GM12878 (cell line): ENCODE measurements around the gene PPP1R7. TPM values are rescaled to one million over a fixed set of nuclear protein-coding genes. Genes with fewer than 3 reads are reported as not detected.

Experiments
- ATAC-seq: fragments of 200-7000 bp; cut with Tn5 transposase; 3 replicates; pipeline ENCODE4 v1.9.1; 2020; ENCODE audit warnings: mild to moderate bottlenecking, moderate library complexity
- BruUV-seq: library from RNA; stranded (reverse); fragments of 400-500 nt; replicated peaks from 2 replicates; lab custom pipeline; 2021; lab: Mats Ljungman, UMichigan
- CTCF ChIA-PET: fragments of 300-600 bp; sonication (Branson Sonifier 250); formaldehyde crosslinking; extraction: SDS; loops from one replicate; lab custom pipeline; 2021; ENCODE audit warnings: inconsistent platforms; lab: Yijun Ruan, JAX
- POLR2A ChIA-PET: fragments of 350-600 bp; formaldehyde crosslinking; extraction: SDS; loops from one replicate; lab custom pipeline; 2021; ENCODE audit warnings: inconsistent platforms; lab: Charles Lee
- RAD21 ChIA-PET: fragments of 300-600 bp; sonication (Branson Sonifier 250); formaldehyde crosslinking; loops from one replicate; lab custom pipeline; 2023; ENCODE audit warnings: antibody characterized with exemption; ENCODE audit not compliant: unreplicated experiment; lab: Charles Lee
- SMC1A ChIA-PET: fragments of 300-600 bp; sonication (Branson Sonifier 250); formaldehyde crosslinking; loops from one replicate; lab custom pipeline; 2023; ENCODE audit not compliant: unreplicated experiment, uncharacterized antibody; lab: Charles Lee
- DNase-seq: peaks from one replicate; pipeline ENCODE4 v3.0.0-alpha.2; 2011; ENCODE audit warnings: low read depth, low spot score
- FAIRE-seq: peaks from 3 replicates; lab custom pipeline; 2011; peaks lifted over from hg19 to GRCh38; lab: Jason Lieb, UNC
- H2AFZ ChIP-seq: 2 replicates; pipeline ENCODE4 v1.6.0; 2011; ENCODE audit warnings: low read depth, low read length, control low read depth; ENCODE audit not compliant: control insufficient read depth
- H3K27ac ChIP-seq: 2 replicates; pipeline ENCODE4 v1.5.1; 2011; ENCODE audit warnings: control low read depth; ENCODE audit not compliant: control insufficient read depth, insufficient read depth
- H3K27me3 ChIP-seq, 2 experiments: replicated peaks in 1 of 2; 2 replicates each; pipeline versions ENCODE4 v1.6.0 to v1.6.1; 2011; ENCODE audit warnings: low read length in 1 of 2; ENCODE audit not compliant: control insufficient read depth in 2 of 2, insufficient read depth in 2 of 2
- H3K36me3 ChIP-seq, 2 experiments: 2 replicates each; pipeline ENCODE4 v1.5.1; 2011; ENCODE audit warnings: low read length in 1 of 2; ENCODE audit not compliant: control insufficient read depth in 2 of 2, insufficient read depth in 2 of 2
- H3K4me1 ChIP-seq: 2 replicates; pipeline ENCODE4 v1.6.1; 2011; ENCODE audit warnings: mild to moderate bottlenecking, low read length, moderate library complexity, mixed read lengths; ENCODE audit not compliant: control insufficient read depth, insufficient read depth
- H3K4me2 ChIP-seq: 2 replicates; pipeline ENCODE4 v1.6.0; 2011; ENCODE audit warnings: control low read depth; ENCODE audit not compliant: control insufficient read depth, insufficient read depth
- H3K4me3 ChIP-seq: fragments of 200-600 bp; sonication (generic); 2 replicates; pipeline ENCODE4 v1.5.1; 2016
- H3K79me2 ChIP-seq: 2 replicates; pipeline ENCODE4 v1.6.0; 2011; ENCODE audit warnings: low read length; ENCODE audit not compliant: control insufficient read depth, insufficient read depth
- H3K9ac ChIP-seq: 2 replicates; pipeline ENCODE4 v1.8.0; 2011; ENCODE audit warnings: low read length, control low read depth, mixed read lengths; ENCODE audit not compliant: control insufficient read depth, insufficient read depth
- H3K9me3 ChIP-seq: replicated peaks from 3 replicates; pipeline ENCODE4 v1.5.1; 2011; ENCODE audit warnings: mild to moderate bottlenecking, low read length; ENCODE audit not compliant: control insufficient read depth, insufficient read depth
- H4K20me1 ChIP-seq: 2 replicates; pipeline ENCODE4 v1.6.0; 2011; ENCODE audit not compliant: control insufficient read depth, insufficient read depth
- CHD1 ChIP-seq: IDR thresholded peaks from 2 replicates; pipeline ENCODE4 v1.6.1; 2012; ENCODE audit warnings: low read depth, low read length, improper control_type of control experiment
- HDGF ChIP-seq: fragments of 450-650 bp; IDR thresholded peaks from 2 replicates; pipeline ENCODE4 v1.6.1; 2016; ENCODE audit warnings: antibody characterized with exemption
- KDM1A ChIP-seq: fragments of 200-600 bp; sonication (generic); IDR thresholded peaks from 2 replicates; pipeline ENCODE4 v1.6.1; 2016; ENCODE audit warnings: borderline replicate concordance
- PML ChIP-seq: IDR thresholded peaks from 2 replicates; pipeline ENCODE4 v1.6.1; 2012; ENCODE audit warnings: low read length, inconsistent platforms
- RBBP5 ChIP-seq: fragments of 200-600 bp; sonication (generic); conservative IDR thresholded peaks from 2 replicates; pipeline ENCODE4 v1.6.1; 2016
- TCF7 ChIP-seq: IDR thresholded peaks from 2 replicates; pipeline ENCODE4 v1.6.1; 2014; ENCODE audit warnings: antibody characterized with exemption, borderline replicate concordance
- ZNF24 ChIP-seq: fragments of 450-650 bp; IDR thresholded peaks from 2 replicates; pipeline ENCODE4 v1.6.1; 2017; ENCODE audit warnings: antibody characterized with exemption, mild to moderate bottlenecking
- WGBS: methylation state at CpG from one replicate; pipeline ENCODE4 v1.1.6; 2016; ENCODE audit warnings: low lambda C conversion rate; ENCODE audit not compliant: insufficient replicate concordance, insufficient coverage; ENCODE audit errors: missing lambda C conversion rate; 5-methylcytosine and 5-hydroxymethylcytosine counted together
- in situ Hi-C: fragments of 300-500 bp; cut with MboI; formaldehyde crosslinking; loops from 9 replicates; pipeline ENCODE4 v1.14.3; 2018; ENCODE audit warnings: mixed read lengths
- intact Hi-C: fragments of 100-400 bp; cut with micrococcal nuclease; formaldehyde crosslinking; loops from one replicate; pipeline ENCODE4 v1.14.2; 2022; ENCODE audit not compliant: unreplicated experiment
- polyA plus RNA-seq, 11 experiments: library from polyadenylated mRNA; depleted of rRNA in 4 of 11; unstranded in 6 of 11; stranded (reverse) in 5 of 11; fragments of >200 nt; fragmentation: Nextera tagmentation in 4 of 11; fragmentation: Illumina TruSeq in 1 of 11; extraction: Ambion mirVana in 4 of 11; extraction: Trizol in 1 of 11; gene quantifications; 1 replicate in 1 of 11; 2 replicates in 10 of 11; pipeline versions ENCODE4 v1.2.1 to v1.2.3, GENCODE V29; 2011 to 2016; ENCODE audit warnings: inconsistent platforms in 2 of 11, missing spikeins in 2 of 11, low read depth in 1 of 11
- total RNA-seq, 4 experiments: library from RNA; depleted of rRNA in 3 of 4; stranded (reverse); fragments of >200 nt in 3 of 4; fragmentation: Illumina TruSeq in 1 of 4; extraction: Trizol in 1 of 4; gene quantifications; 2 replicates each; pipeline versions ENCODE4 v1.2.1 to v1.2.3, GENCODE V29; 2013 to 2021
- TF ChIP-seq, protein P1 (sequence below): fragments of 150-350 bp; IDR thresholded peaks from 2 replicates; pipeline ENCODE4 v1.6.1; 2014; ENCODE audit warnings: mild to moderate bottlenecking, low read depth, low read length

The PPP1R7 gene
- total and polyA plus RNA-seq, 10 of the 15 experiments (the other 5 are each of a cell fraction or from before 2014, with no cell fraction given) = 78.5 to 174 (median 93.7) TPM

DNA sequence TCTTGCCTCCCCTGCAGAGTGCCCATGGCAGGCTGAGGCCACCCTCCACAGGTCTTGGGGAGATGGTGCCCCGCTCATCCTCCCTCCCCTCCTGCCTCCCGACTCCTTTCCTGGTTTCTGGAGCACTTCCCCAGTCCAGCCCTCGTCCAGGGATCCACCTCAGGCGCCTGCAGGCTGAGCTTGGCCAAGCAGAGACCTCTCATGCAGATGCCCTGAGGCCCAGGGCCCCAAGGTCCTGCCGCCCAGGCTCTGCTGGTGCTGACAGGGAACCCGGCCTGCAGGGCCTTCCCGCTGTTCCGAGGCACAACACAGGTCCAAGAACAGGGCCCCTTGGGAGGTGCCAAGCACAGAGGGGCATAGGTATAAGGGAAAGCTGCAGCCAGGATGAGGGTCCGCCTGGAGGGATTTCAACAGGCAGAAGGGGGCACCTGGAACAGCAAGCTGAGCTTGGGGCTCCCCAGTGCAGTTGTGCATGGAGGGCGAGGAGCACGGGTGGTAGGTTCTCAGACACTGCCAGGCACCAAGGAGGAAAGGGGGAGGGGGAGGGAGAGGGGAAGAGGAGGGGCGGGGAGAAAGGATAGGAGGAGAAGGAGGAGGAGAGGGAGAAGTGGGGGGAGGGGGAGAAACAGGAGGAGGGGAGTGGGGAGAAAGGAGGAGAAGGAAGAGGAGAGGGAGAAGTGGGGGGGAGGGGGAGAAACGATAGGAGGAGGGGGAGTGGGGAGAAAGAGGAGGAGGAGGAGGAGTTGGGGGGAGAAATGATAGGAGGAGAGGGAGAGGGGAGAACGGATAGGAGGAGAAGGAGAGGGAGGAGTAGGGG is 37.0 kb downstream of the PPP1R7 start:
- Histone ChIP-seq H3K36me3 (no peaks in the 10 kb centered on the region; a peak in 1 of 4 replicates), H4K20me1 (no peaks in the 10 kb centered on the region), H3K9ac (no peak overlapping the region), H3K79me2 (no peaks in the 10 kb centered on the region), H3K27me3 (no peaks in the 10 kb centered on the region), H3K9me3 (no peaks in the 10 kb centered on the region), H3K27ac (no peak overlapping the region), H3K4me3 (no peak overlapping the region), H3K4me1 (no peaks in the 10 kb centered on the region), H2AFZ (no peak overlapping the region), H3K4me2 (no peak overlapping the region)
- POLR2A ChIA-PET = no interaction called here
- CTCF ChIA-PET = no interaction called here
- BruUV-seq = no TSS peak
- TF ChIP-seq HDGF (no peak), TCF7 (no peak), ZNF24 (no peak), RBBP5 (no peak), PML (no peak), CHD1 (no peak), KDM1A (no peak)
- TF ChIP-seq, protein P1, sequence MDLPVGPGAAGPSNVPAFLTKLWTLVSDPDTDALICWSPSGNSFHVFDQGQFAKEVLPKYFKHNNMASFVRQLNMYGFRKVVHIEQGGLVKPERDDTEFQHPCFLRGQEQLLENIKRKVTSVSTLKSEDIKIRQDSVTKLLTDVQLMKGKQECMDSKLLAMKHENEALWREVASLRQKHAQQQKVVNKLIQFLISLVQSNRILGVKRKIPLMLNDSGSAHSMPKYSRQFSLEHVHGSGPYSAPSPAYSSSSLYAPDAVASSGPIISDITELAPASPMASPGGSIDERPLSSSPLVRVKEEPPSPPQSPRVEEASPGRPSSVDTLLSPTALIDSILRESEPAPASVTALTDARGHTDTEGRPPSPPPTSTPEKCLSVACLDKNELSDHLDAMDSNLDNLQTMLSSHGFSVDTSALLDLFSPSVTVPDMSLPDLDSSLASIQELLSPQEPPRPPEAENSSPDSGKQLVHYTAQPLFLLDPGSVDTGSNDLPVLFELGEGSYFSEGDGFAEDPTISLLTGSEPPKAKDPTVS = no peak
- RAD21 ChIA-PET = no interaction called here
- WGBS = 17% methylated on average over 11 of the region's 14 CpGs
- intact Hi-C loops (no loop called here), in situ Hi-C loops (no loop called here)
- FAIRE-seq (no peak), DNase-seq (no peak), ATAC-seq (no peak)
- SMC1A ChIA-PET = no interaction called here
